Right lobe of liver (tissue), 6 donors: ENCODE measurements around the gene DIP2C. TPM values are rescaled to one million over a fixed set of nuclear protein-coding genes. Genes with fewer than 3 reads are reported as not detected.

ENCODE experiments used
- ATAC-seq, 4 donors: fragments of 200-7000 bp; cut with Tn5 transposase; one replicate each; pipeline ENCODE4 v1.9.1; 2020; ENCODE audit warnings: mild to moderate bottlenecking in 4 of 4, moderate library complexity in 4 of 4
- DNase-seq, 3 donors: peaks; one replicate each; pipeline ENCODE4 v3.0.0-alpha.2; 2020
- H3K27ac ChIP-seq, 3 donors: fragments of 200-600 bp; one replicate each; pipeline ENCODE4 v1.8.0; 2022
- H3K27me3 ChIP-seq, 2 donors: fragments of 200-600 bp; one replicate each; pipeline ENCODE4 v1.8.0; 2022
- H3K36me3 ChIP-seq, 4 donors: fragments of 200-600 bp; sonication (generic) in 1 of 4; one replicate each; pipeline versions ENCODE4 v1.5.1 to v1.8.0; 2017 to 2022; ENCODE audit warnings: control low read depth in 1 of 4
- H3K4me1 ChIP-seq, 4 donors: fragments of 200-600 bp; sonication (generic) in 1 of 4; one replicate each; pipeline versions ENCODE4 v1.5.1 to v1.8.0; 2017 to 2022; ENCODE audit warnings: control low read depth in 1 of 4
- H3K4me3 ChIP-seq, 3 donors: fragments of 200-600 bp; one replicate each; pipeline ENCODE4 v1.8.0; 2022
- H3K9me3 ChIP-seq, 4 donors: fragments of 200-600 bp; sonication (generic) in 1 of 4; one replicate each; pipeline versions ENCODE4 v1.5.1 to v1.8.0; 2017 to 2022; ENCODE audit warnings: control low read depth in 1 of 4
- CTCF ChIP-seq, 4 donors: fragments of 200-600 bp in 3 of 4; fragments of 450-650 bp in 1 of 4; IDR thresholded peaks; one replicate each; pipeline versions ENCODE4 v1.5.1 to v1.8.0; 2016 to 2022; ENCODE audit warnings: antibody characterized with exemption in 4 of 4, mild to moderate bottlenecking in 2 of 4
- POLR2A ChIP-seq: fragments of 450-650 bp; IDR thresholded peaks from one replicate; pipeline ENCODE4 v1.6.1; 2017; ENCODE audit warnings: antibody characterized with exemption, mild to moderate bottlenecking
- WGBS: methylation state at CpG from one replicate; pipeline ENCODE4 v1.1.6; 2018; ENCODE audit warnings: low coverage, low lambda C conversion rate; ENCODE audit not compliant: insufficient coverage; ENCODE audit errors: missing lambda C conversion rate; 5-methylcytosine and 5-hydroxymethylcytosine counted together
- intact Hi-C, 2 donors: fragments of 100-400 bp; cut with DNase I; formaldehyde crosslinking; loops; one replicate each; pipeline versions ENCODE4 v1.11.2 to v1.14.1; 2022
- total RNA-seq, 6 experiments: library from RNA; depleted of rRNA in 2 of 6; stranded (reverse); fragments of >200 nt in 2 of 6; fragmentation: NEBNext Ultra II Directional in 3 of 6; extraction: Animal tissue kit (Norgen Biotek cat#: 25700) in 3 of 6; gene quantifications; one replicate each; pipeline versions ENCODE4 v1.1.0 to v1.2.4, GENCODE V29; 2016 to 2023
- donor health status: DM: no; HTN: yes; CAD: no.
- donor health status: DM: no; HTN: no; CAD: no.
- donor health status: DM: no; HTN: no; CAD: no.
- donor health status: DM: no; HTN: yes; CAD: no.
- donor health status: DM: no; HTN: yes; CAD: no.

Gene DIP2C
- total RNA-seq, 6 experiments from 2014 or later, result 8.0 to 13.5 (median 11.7) TPM

DNA sequence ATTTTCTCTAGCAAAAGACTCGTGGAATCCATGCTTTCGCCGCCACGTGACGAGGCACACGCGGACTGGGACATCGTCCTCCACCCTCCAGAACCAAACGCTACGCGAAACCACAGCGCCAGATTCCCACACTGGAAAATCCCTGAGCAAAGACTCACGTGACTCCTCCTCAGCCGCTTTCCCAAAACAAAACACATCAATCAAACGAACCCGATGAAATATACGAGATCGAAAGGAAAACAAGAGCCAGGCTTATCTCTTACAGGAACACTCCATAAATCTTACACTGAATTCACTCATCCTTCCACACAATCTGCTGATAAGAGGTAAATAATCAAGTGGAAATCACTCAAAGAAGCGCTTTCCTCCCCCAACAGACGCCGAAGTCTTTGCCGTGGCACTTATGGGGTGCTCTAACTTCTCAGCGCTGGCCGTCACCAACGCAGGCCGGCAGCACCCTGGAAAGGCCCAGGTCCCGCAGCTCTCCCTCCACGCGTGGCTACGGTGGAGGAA is 23.8 kb downstream of the DIP2C start:
- peak; percentile 30 to 66 (median 48) for ATAC-seq
- peak in 1 of 3 donors; percentile 49 for DNase-seq
- intact Hi-C loops, result no loop called here
- Histone ChIP-seq H3K4me1 (peaks cover 0 to 18% (median 0%) of the 10 kb centered on the region in 4 donors), H3K9me3 (no peaks in the 10 kb centered on the region), H3K27me3 (no peaks in the 10 kb centered on the region), H3K36me3 (no peaks in the 10 kb centered on the region), H3K4me3 (peak overlapping the region in 1 of 3 donors; percentile 12), H3K27ac (no peak overlapping the region)
- TF ChIP-seq POLR2A (no peak), CTCF (IDR thresholded peaks at IDR 0.05) (no peak)
- WGBS, result 58% methylated on average over 29 of the region's 30 CpGs

DNA sequence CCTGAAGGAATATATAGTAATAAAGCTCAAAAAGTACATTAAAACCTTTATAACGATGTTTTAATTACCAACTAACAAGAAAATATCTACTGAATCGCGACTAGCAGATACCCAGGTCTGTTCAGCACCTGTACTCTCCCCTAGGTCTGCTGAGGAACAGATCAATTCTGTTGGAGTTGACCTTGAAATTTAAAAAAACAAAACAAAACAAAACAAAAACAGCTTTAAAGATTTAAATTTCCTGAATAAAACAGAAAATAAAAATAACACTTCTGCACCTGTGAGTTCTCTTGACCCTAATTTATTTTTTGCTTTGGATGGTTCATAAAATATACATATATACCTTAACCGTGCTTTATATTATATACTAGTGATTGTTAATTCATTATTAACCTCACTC is 24.6 kb downstream of the DIP2C start:
- no peak for ATAC-seq
- no peak overlapping the region for H3K27ac ChIP-seq

GRCh38 chr10:664301-664700 is 25.2 kb downstream of the DIP2C start:
- Histone ChIP-seq H3K36me3 (no peaks in the 10 kb centered on the region), H3K9me3 (no peaks in the 10 kb centered on the region), H3K4me3 (no peak overlapping the region), H3K4me1 (peaks cover 0 to 21% (median 0%) of the 10 kb centered on the region in 4 donors), H3K27ac (no peak overlapping the region), H3K27me3 (no peaks in the 10 kb centered on the region)
- ATAC-seq (no peak), DNase-seq (no peak)
- no peak for TF ChIP-seq CTCF (IDR thresholded peaks at IDR 0.05)
- TF ChIP-seq POLR2A, result no peak
- intact Hi-C loops, result no loop called here
- 88% methylated on average over 7 of the region's 7 CpGs for WGBS

More for the DNA sequence above, 24.6 kb downstream of the DIP2C start:
- TF ChIP-seq POLR2A (no peak), CTCF (IDR thresholded peaks at IDR 0.05) (no peak)
- no peak overlapping the region for H3K4me3 ChIP-seq
- 90% methylated on average over 4 of the region's 4 CpGs for WGBS
- no peak for DNase-seq
- no peaks in the 10 kb centered on the region for H3K9me3 ChIP-seq
- intact Hi-C loops, result no loop called here
- no peaks in the 10 kb centered on the region for H3K27me3 ChIP-seq
- peaks cover 0 to 21% (median 0%) of the 10 kb centered on the region in 4 donors for H3K4me1 ChIP-seq
- no peaks in the 10 kb centered on the region for H3K36me3 ChIP-seq

- Histone ChIP-seq H3K4me1 (peaks cover 0 to 21% (median 0%) of the 10 kb centered on the region in 4 donors), H3K36me3 (no peaks in the 10 kb centered on the region), H3K9me3 (no peaks in the 10 kb centered on the region), H3K27ac (no peak overlapping the region), H3K27me3 (no peaks in the 10 kb centered on the region), H3K4me3 (no peak overlapping the region)
- intact Hi-C loops, result no loop called here
- ATAC-seq (peak in 1 of 4 donors; percentile 4), DNase-seq (peak in 1 of 3 donors; percentile 37)
- TF ChIP-seq POLR2A (no peak), CTCF (IDR thresholded peaks at IDR 0.05) (no peak)
- WGBS, result 75% methylated on average over 8 of the region's 13 CpGs
These were observed 25.6 kb downstream of the DIP2C start for GRCh38 chr10:663831-664251.

GRCh38 chr10:663466-663751 is 26.1 kb downstream of the DIP2C start:
- no peaks in the 10 kb centered on the region for H3K27me3 ChIP-seq
- H3K4me1 ChIP-seq, result peaks cover 0 to 21% (median 0%) of the 10 kb centered on the region in 4 donors
- 92% methylated on average over 5 of the region's 9 CpGs for WGBS
- TF ChIP-seq POLR2A (no peak), CTCF (IDR thresholded peaks at IDR 0.05) (no peak)
- DNase-seq (no peak), ATAC-seq (no peak)
- intact Hi-C loops, result no loop called here
- no peak overlapping the region for H3K4me3 ChIP-seq
- H3K36me3 ChIP-seq, result no peaks in the 10 kb centered on the region
- no peak overlapping the region for H3K27ac ChIP-seq
- H3K9me3 ChIP-seq, result no peaks in the 10 kb centered on the region
